Activated B cell treated with CpG ODN at 0.5 μM for 24 hours (primary cell): ENCODE results near the gene YES1. TPM values are rescaled to one million over a fixed set of nuclear protein-coding genes. Genes with fewer than 3 reads are reported as not detected.

Source experiments
- ATAC-seq: fragments of 200-7000 bp; cut with Tn5 transposase; one replicate; pipeline ENCODE4 v1.10.0; 2021; ENCODE audit warnings: low read depth, mild to moderate bottlenecking, moderate library complexity
- CTCF ChIA-PET: fragments of 350-600 bp; sonication (Branson Sonifier 250); formaldehyde crosslinking; loops from one replicate; lab custom pipeline; 2021; ENCODE audit warnings: antibody characterized with exemption; lab: Charles Lee
- POLR2A ChIA-PET: fragments of 350-600 bp; sonication (Branson Sonifier 250); formaldehyde crosslinking; loops from one replicate; lab custom pipeline; 2021; ENCODE audit warnings: antibody characterized with exemption; lab: Charles Lee
- DNase-seq: peaks from one replicate; pipeline ENCODE4 v3.0.0; 2022
- H3K27ac Mint-ChIP-seq: one replicate; pipeline ENCODE4 v1.8.0; 2020; ENCODE audit warnings: mixed read lengths
- H3K27me3 Mint-ChIP-seq: one replicate; pipeline ENCODE4 v1.8.0; 2021; ENCODE audit warnings: mixed read lengths
- H3K36me3 Mint-ChIP-seq: one replicate; pipeline ENCODE4 v1.8.0; 2021; ENCODE audit warnings: low read depth, mixed read lengths
- H3K4me1 Mint-ChIP-seq: one replicate; pipeline ENCODE4 v1.8.0; 2021; ENCODE audit warnings: mixed read lengths
- H3K4me3 Mint-ChIP-seq: one replicate; pipeline ENCODE4 v1.8.0; 2020; ENCODE audit warnings: mild to moderate bottlenecking, mixed read lengths
- H3K9me3 Mint-ChIP-seq: one replicate; pipeline ENCODE4 v1.8.0; 2020; ENCODE audit warnings: mixed read lengths
- CTCF ChIP-seq: fragments of 200-600 bp; IDR thresholded peaks from one replicate; pipeline ENCODE4 v1.8.0; 2022; ENCODE audit warnings: antibody characterized with exemption, mild to moderate bottlenecking
- intact Hi-C: fragments of 100-400 bp; cut with micrococcal nuclease; formaldehyde crosslinking; loops from one replicate; pipeline ENCODE4 v1.15.1; 2024
- total RNA-seq: library from RNA; stranded (reverse); gene quantifications from 2 replicates; pipeline ENCODE4 v1.2.3, GENCODE V29; 2022

YES1 gene
- total RNA-seq, 1 donor from 2014 or later, result 0.35 TPM

GRCh38 chr18:832085-832681 is 20.1 kb upstream of the YES1 start:
- POLR2A ChIA-PET, result no interaction called here
- intact Hi-C loops, result no loop called here
- CTCF ChIA-PET, result interaction anchor here (0.7 to 4.1 kb wide), 3 partner anchors 10 to 207 kb away, joined by 3 to 49 read pairs (median 16); no protein-coding TSS in a partner anchor
- Mint-ChIP-seq H3K27me3 (peaks cover 11% of the 10 kb centered on the region), H3K9me3 (no peaks in the 10 kb centered on the region), H3K27ac (no peak overlapping the region), H3K4me1 (peaks cover 10% of the 10 kb centered on the region), H3K4me3 (no peak overlapping the region), H3K36me3 (no peaks in the 10 kb centered on the region)
- ATAC-seq (no peak), DNase-seq (no peak)
- no peak for TF ChIP-seq CTCF

- Mint-ChIP-seq H3K27me3 (peaks cover 19% of the 10 kb centered on the region), H3K27ac (no peak overlapping the region), H3K36me3 (no peaks in the 10 kb centered on the region), H3K4me1 (peaks cover 10% of the 10 kb centered on the region), H3K9me3 (no peaks in the 10 kb centered on the region), H3K4me3 (peak overlapping the region; percentile 6)
- ATAC-seq (no peak), DNase-seq (no peak)
- intact Hi-C loops, result no loop called here
- CTCF ChIA-PET, result interaction anchor here (1.4 to 4.1 kb wide), 6 partner anchors 9 to 206 kb away, joined by 5 to 49 read pairs (median 8); no protein-coding TSS in a partner anchor
- POLR2A ChIA-PET, result no interaction called here
- TF ChIP-seq CTCF, result no peak
Observed at GRCh38 chr18:830315-830901, 18.4 kb upstream of the YES1 start.

GRCh38 chr18:829432-829831 is 17.4 kb upstream of the YES1 start:
- H3K9me3 Mint-ChIP-seq, result no peaks in the 10 kb centered on the region
- H3K4me1 Mint-ChIP-seq, result peaks cover 10% of the 10 kb centered on the region
- H3K4me3 Mint-ChIP-seq, result no peak overlapping the region
- POLR2A ChIA-PET, result no interaction called here
- peaks cover 23% of the 10 kb centered on the region for H3K27me3 Mint-ChIP-seq
- DNase-seq (no peak), ATAC-seq (no peak)
- CTCF ChIA-PET, result interaction anchor here (1.7 to 4.1 kb wide), 3 partner anchors 85 to 205 kb away, joined by 5 to 49 read pairs (median 16); no protein-coding TSS in a partner anchor
- intact Hi-C loops, result no loop called here
- H3K27ac Mint-ChIP-seq, result no peak overlapping the region
- no peak for TF ChIP-seq CTCF
- no peaks in the 10 kb centered on the region for H3K36me3 Mint-ChIP-seq

- Mint-ChIP-seq H3K4me3 (no peak overlapping the region), H3K36me3 (no peaks in the 10 kb centered on the region), H3K27ac (no peak overlapping the region), H3K9me3 (no peaks in the 10 kb centered on the region), H3K27me3 (peaks cover 27% of the 10 kb centered on the region), H3K4me1 (peaks cover 10% of the 10 kb centered on the region)
- DNase-seq (no peak), ATAC-seq (no peak)
- no peak for TF ChIP-seq CTCF
- POLR2A ChIA-PET, result no interaction called here
- intact Hi-C loops, result no loop called here
- CTCF ChIA-PET, result no interaction called here
Observed at GRCh38 chr18:827093-827677, 15.1 kb upstream of the YES1 start.

GRCh38 chr18:825891-826585 is 14.0 kb upstream of the YES1 start:
- no peak overlapping the region for H3K4me3 Mint-ChIP-seq
- H3K36me3 Mint-ChIP-seq, result no peaks in the 10 kb centered on the region
- POLR2A ChIA-PET, result no interaction called here
- no peak for DNase-seq
- no peak for ATAC-seq
- peaks cover 10% of the 10 kb centered on the region for H3K4me1 Mint-ChIP-seq
- no peak for TF ChIP-seq CTCF
- no peak overlapping the region for H3K27ac Mint-ChIP-seq
- CTCF ChIA-PET, result interaction anchor here (2.1 kb wide), 1 partner anchor 13 kb away, joined by 13 read pairs; no protein-coding TSS in a partner anchor
- no peaks in the 10 kb centered on the region for H3K9me3 Mint-ChIP-seq
- intact Hi-C loops, result no loop called here
- peaks cover 27% of the 10 kb centered on the region for H3K27me3 Mint-ChIP-seq
